ENCODE measurements around the gene SH3PXD2A.

The SH3PXD2A gene

GRCh38 chr10:103812004-103812403 is 43.4 kb downstream of the SH3PXD2A start:
- DNase-seq (ENCODE audit: low read depth in 2 of 2): no peak

GRCh38 chr10:103811463-103811862 is 43.9 kb downstream of the SH3PXD2A start:
- no peak for DNase-seq (ENCODE audit: low read depth in 2 of 2)

GRCh38 chr10:103808780-103809179 is 46.6 kb downstream of the SH3PXD2A start:
- DNase-seq (ENCODE audit: low read depth in 2 of 2): no peak

- no peak for DNase-seq (ENCODE audit: low read depth in 2 of 2)
Measured at GRCh38 chr10:103807996-103808395, 47.4 kb downstream of the SH3PXD2A start.

- DNase-seq (ENCODE audit: low read depth in 2 of 2): no peak
Measured at GRCh38 chr10:103806395-103807187, 48.8 kb downstream of the SH3PXD2A start.

- DNase-seq (ENCODE audit: low read depth in 2 of 2): no peak
Measured at GRCh38 chr10:103805781-103806180, 49.6 kb downstream of the SH3PXD2A start.

- DNase-seq (ENCODE audit: low read depth in 2 of 2): no peak
Measured at GRCh38 chr10:103804871-103805270, 50.5 kb downstream of the SH3PXD2A start.

GRCh38 chr10:103803941-103804340 is 51.4 kb downstream of the SH3PXD2A start:
- DNase-seq (ENCODE audit: low read depth in 2 of 2): no peak

GRCh38 chr10:103802637-103803353 is 52.6 kb downstream of the SH3PXD2A start:
- DNase-seq (ENCODE audit: low read depth in 2 of 2): no peak

GRCh38 chr10:103802081-103802480 is 53.3 kb downstream of the SH3PXD2A start:
- DNase-seq (ENCODE audit: low read depth in 2 of 2): no peak

GRCh38 chr10:103800789-103801540 is 54.4 kb downstream of the SH3PXD2A start:
- no peak for DNase-seq (ENCODE audit: low read depth in 2 of 2)

GRCh38 chr10:103800089-103800488 is 55.3 kb downstream of the SH3PXD2A start:
- no peak for DNase-seq (ENCODE audit: low read depth in 2 of 2)

- DNase-seq (ENCODE audit: low read depth in 2 of 2): no peak
Measured at GRCh38 chr10:103799341-103799740, 56.0 kb downstream of the SH3PXD2A start.

- DNase-seq (ENCODE audit: low read depth in 2 of 2): no peak
Measured at GRCh38 chr10:103798511-103798910, 56.9 kb downstream of the SH3PXD2A start.

GRCh38 chr10:103797857-103798256 is 57.5 kb downstream of the SH3PXD2A start:
- no peak for DNase-seq (ENCODE audit: low read depth in 2 of 2)

- peak in 1 of 2 experiments; percentile 20 for DNase-seq (ENCODE audit: low read depth in 2 of 2)
Measured at GRCh38 chr10:103795634-103796270, 59.6 kb downstream of the SH3PXD2A start.

GRCh38 chr10:103794996-103795395 is 60.4 kb downstream of the SH3PXD2A start:
- no peak for DNase-seq (ENCODE audit: low read depth in 2 of 2)

GRCh38 chr10:103793920-103794883 is 61.2 kb downstream of the SH3PXD2A start:
- no peak for DNase-seq (ENCODE audit: low read depth in 2 of 2)

- no peak for DNase-seq (ENCODE audit: low read depth in 2 of 2)
Measured at GRCh38 chr10:103793429-103793828, 61.9 kb downstream of the SH3PXD2A start.

- DNase-seq (ENCODE audit: low read depth in 2 of 2): peak in 1 of 2 experiments; percentile 9
Measured at GRCh38 chr10:103792547-103792946, 62.8 kb downstream of the SH3PXD2A start.

GRCh38 chr10:103791858-103792257 is 63.5 kb downstream of the SH3PXD2A start:
- no peak for DNase-seq (ENCODE audit: low read depth in 2 of 2)

Measured in fibroblast of skin of left biceps (primary cell).